GM12892 (cell line): ENCODE results near the gene SLCO1A2.

ENCODE experiments used
- DNase-seq: peaks from one replicate; pipeline ENCODE4 v3.0.0; 2011; ENCODE audit not compliant: insufficient read length
- FAIRE-seq: peaks from 2 replicates; lab custom pipeline; 2011; peaks lifted over from hg19 to GRCh38; lab: Jason Lieb, UNC
- POLR2A ChIP-seq: IDR thresholded peaks from 2 replicates; pipeline ENCODE4 v1.6.1; 2011; ENCODE audit warnings: low read depth, low read length, control low read depth
- POLR2AphosphoS5 ChIP-seq: IDR thresholded peaks from 2 replicates; pipeline ENCODE4 v1.6.1; 2011; ENCODE audit warnings: low read depth, low read length, control low read depth
- TAF1 ChIP-seq: IDR thresholded peaks from 2 replicates; pipeline ENCODE4 v1.6.1; 2011; ENCODE audit warnings: low read depth, mild to moderate bottlenecking, control low read depth, low read length, borderline replicate concordance

Gene SLCO1A2

DNA sequence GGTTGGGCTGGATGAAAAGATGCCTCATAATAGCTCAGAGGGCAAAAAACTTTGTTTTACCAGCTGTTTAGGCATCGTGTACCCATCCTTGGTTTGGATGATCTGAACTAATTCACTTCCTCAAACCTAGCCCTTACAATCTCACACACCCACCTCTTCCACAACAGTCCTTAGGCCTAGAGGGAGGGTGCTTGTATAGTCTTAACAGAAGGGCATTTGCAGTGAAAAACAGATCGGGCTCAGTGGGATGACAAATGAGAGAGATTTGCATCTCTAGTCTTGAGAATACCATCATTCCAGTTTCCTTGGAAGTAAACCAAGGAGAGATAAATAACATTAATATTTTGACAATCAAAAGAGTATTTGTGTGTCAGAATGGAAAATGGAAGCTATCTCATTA, 11.0 kb downstream of the SLCO1A2 start:
- FAIRE-seq (no peak), DNase-seq (no peak)
- TF ChIP-seq POLR2A (no peak), POLR2AphosphoS5 (no peak), TAF1 (no peak)

DNA sequence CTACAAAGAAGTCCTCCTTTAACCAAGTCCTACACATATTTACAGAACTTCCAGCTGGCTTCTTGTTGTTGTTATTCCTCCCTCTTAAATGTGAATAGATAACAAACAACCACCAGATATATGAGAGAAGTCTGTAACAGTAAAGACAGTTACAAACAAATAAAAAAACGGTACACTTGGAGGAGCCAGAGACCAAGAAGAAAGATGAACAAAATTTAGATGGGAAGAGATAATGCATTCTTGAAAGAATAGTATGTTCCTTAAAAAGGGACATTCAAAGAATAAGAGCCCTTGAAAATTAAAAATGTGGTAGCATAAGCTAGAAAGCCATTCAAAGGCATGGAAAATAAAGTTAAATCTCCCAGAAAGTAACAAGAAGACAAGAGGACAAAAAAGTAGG, 25.9 kb downstream of the SLCO1A2 start:
- no peak for FAIRE-seq
- no peak for DNase-seq
- no peak for TF ChIP-seq TAF1
- no peak for TF ChIP-seq POLR2AphosphoS5
- no peak for TF ChIP-seq POLR2A

- DNase-seq: no peak
- no peak for FAIRE-seq
- TF ChIP-seq POLR2A (no peak), POLR2AphosphoS5 (no peak), TAF1 (no peak)
Observed at GRCh38 chr12:21305661-21306060, 29.1 kb downstream of the SLCO1A2 start.

DNA sequence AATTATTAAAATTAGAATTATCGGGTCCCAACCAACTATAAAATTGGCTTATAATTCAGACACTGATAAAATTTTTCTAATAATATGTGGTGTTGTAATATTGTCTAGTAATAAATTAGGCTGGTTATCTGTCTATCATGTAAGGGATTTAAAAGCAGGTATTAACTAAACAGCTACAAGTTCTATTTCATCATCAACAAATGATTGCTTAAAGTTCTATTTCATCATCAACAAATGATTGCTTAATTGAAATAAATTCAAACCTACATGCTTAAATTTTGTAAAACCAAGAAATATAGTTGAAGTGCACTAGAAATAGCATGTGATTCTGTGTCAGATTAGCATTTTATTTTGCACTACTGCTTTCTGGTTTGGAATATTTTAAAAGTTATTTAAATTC, 34.1 kb downstream of the SLCO1A2 start:
- FAIRE-seq: no peak
- TF ChIP-seq POLR2AphosphoS5: no peak
- no peak for TF ChIP-seq TAF1
- no peak for TF ChIP-seq POLR2A
- DNase-seq: no peak

- no peak for TF ChIP-seq POLR2AphosphoS5
- TF ChIP-seq POLR2A: no peak
- TF ChIP-seq TAF1: no peak
- DNase-seq (no peak), FAIRE-seq (no peak)
Observed at GRCh38 chr12:21296751-21297406, 37.8 kb downstream of the SLCO1A2 start.

- TF ChIP-seq POLR2A: no peak
- no peak for TF ChIP-seq POLR2AphosphoS5
- TF ChIP-seq TAF1: no peak
- FAIRE-seq (no peak), DNase-seq (no peak)
Observed at GRCh38 chr12:21296348-21296747, 38.4 kb downstream of the SLCO1A2 start.

DNA sequence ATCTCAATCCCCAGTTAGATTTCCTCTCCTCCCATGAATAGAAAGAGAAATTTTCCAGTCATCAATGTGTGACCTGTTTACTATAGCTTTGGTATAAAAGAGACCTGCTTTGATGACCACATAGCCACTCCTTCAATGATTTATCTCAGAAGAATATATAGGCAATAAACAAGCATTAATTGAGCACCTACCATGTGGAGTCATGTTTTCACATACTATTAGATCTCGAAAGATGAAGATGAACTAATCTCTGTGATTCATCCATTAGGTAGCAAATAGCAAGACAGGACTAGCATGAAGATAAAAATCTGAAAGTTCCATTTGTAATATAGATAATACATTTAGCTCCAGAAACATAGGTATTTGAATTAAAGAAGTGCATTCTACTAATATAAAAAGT, 40.5 kb downstream of the SLCO1A2 start:
- no peak for DNase-seq
- TF ChIP-seq TAF1 (no peak), POLR2A (no peak), POLR2AphosphoS5 (no peak)
- FAIRE-seq: no peak

GRCh38 chr12:21292111-21292510, 42.6 kb downstream of the SLCO1A2 start:
- no peak for FAIRE-seq

DNA sequence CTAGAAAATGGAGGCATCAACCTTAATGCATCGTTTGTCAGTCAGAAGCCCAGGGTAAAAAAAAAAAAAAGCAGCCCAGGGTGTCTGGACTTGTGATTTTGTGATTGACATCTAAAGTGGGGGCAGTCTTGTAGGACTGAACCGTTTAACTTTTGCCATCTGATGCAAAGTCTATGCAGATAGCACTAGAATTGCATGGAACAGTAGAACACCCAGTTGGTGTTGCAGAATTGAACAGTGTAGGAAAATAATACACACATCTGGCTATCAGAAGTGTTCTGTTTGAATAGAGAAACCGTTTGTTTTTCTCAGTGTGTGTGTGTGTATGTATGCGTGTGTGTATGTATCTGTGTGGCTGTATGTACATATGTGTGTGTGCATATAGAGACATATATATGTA, 45.0 kb downstream of the SLCO1A2 start:
- no peak for TF ChIP-seq POLR2AphosphoS5
- TF ChIP-seq POLR2A: no peak
- no peak for TF ChIP-seq TAF1
- DNase-seq (no peak), FAIRE-seq (no peak)

More at GRCh38 chr12:21292111-21292510, 42.6 kb downstream of the SLCO1A2 start:
- TF ChIP-seq POLR2A: no peak
- TF ChIP-seq POLR2AphosphoS5: no peak
- TF ChIP-seq TAF1: no peak
- no peak for DNase-seq

GRCh38 chr12:21276826-21277225, 57.9 kb downstream of the SLCO1A2 start:
- no peak for FAIRE-seq
- no peak for TF ChIP-seq TAF1
- TF ChIP-seq POLR2A: no peak
- no peak for TF ChIP-seq POLR2AphosphoS5
- no peak for DNase-seq

- no peak for TF ChIP-seq TAF1
- no peak for TF ChIP-seq POLR2AphosphoS5
- FAIRE-seq (no peak), DNase-seq (no peak)
Observed at GRCh38 chr12:21265932-21266331, 68.8 kb downstream of the SLCO1A2 start.

- DNase-seq (no peak), FAIRE-seq (no peak)
- no peak for TF ChIP-seq POLR2A
- no peak for TF ChIP-seq TAF1
- TF ChIP-seq POLR2AphosphoS5: no peak
Observed at GRCh38 chr12:21264232-21264631, 70.5 kb downstream of the SLCO1A2 start.

GRCh38 chr12:21257172-21257571, 77.5 kb downstream of the SLCO1A2 start:
- FAIRE-seq: no peak
- no peak for DNase-seq

GRCh38 chr12:21252070-21252469, 82.6 kb downstream of the SLCO1A2 start:
- FAIRE-seq (no peak), DNase-seq (no peak)
- TF ChIP-seq TAF1: no peak
- TF ChIP-seq POLR2AphosphoS5: no peak
- no peak for TF ChIP-seq POLR2A

More at GRCh38 chr12:21257172-21257571, 77.5 kb downstream of the SLCO1A2 start:
- no peak for TF ChIP-seq TAF1
- no peak for TF ChIP-seq POLR2AphosphoS5
- no peak for TF ChIP-seq POLR2A
